IMR-90 (cell line): ENCODE data around the gene TOM1.

ENCODE experiments used
- CTCF ChIP-seq: conservative IDR thresholded peaks from 2 replicates; pipeline ENCODE4 v1.5.1; 2012; ENCODE audit warnings: mild to moderate bottlenecking, low read depth, low read length, improper control_type of control experiment
- MXI1 ChIP-seq: IDR thresholded peaks from 2 replicates; pipeline ENCODE4 v1.6.1; 2012; ENCODE audit warnings: low read depth, mild to moderate bottlenecking, low read length, moderate library complexity, borderline replicate concordance
- SMC3 ChIP-seq: fragments of 150-350 bp; IDR thresholded peaks from 2 replicates; pipeline ENCODE4 v1.6.1; 2016; ENCODE audit warnings: low read depth, mild to moderate bottlenecking, antibody characterized with exemption, low read length, moderate library complexity
- USF2 ChIP-seq: fragments of 150-350 bp; IDR thresholded peaks from 2 replicates; pipeline ENCODE4 v1.6.1; 2017; ENCODE audit warnings: mild to moderate bottlenecking, antibody characterized with exemption, low read length, low read depth

- no peak for TF ChIP-seq SMC3
- no peak for TF ChIP-seq CTCF
- no peak for TF ChIP-seq USF2
- no peak for TF ChIP-seq MXI1
These were observed 74.1 kb downstream of the TOM1 start for GRCh38 chr22:35373781-35374180.
